Activated CD4-positive, alpha-beta T cell treated with anti-CD3 and anti-CD28 coated beads, Interleukin-10, Interleukin-2, amounts not matched to agents 100 ng/mL and 50 ng/mL, durations not matched to agents 16 hours and 8 hours (primary cell): ENCODE data around the gene TGIF1.
A peak's percentile ranks its signal among the peaks of the same experiment; 100 is the strongest.

Experiments
- DNase-seq: peaks from one replicate; pipeline ENCODE4 v3.0.0-alpha.2; 2020

Gene TGIF1

GRCh38 chr18:3440341-3440740, 9.6 kb upstream of the TGIF1 start:
- no peak for DNase-seq

GRCh38 chr18:3441290-3441689, 8.7 kb upstream of the TGIF1 start:
- no peak for DNase-seq

- DNase-seq = no peak
Observed at GRCh38 chr18:3442919-3443318, 7.1 kb upstream of the TGIF1 start.

GRCh38 chr18:3444296-3444695, 5.7 kb upstream of the TGIF1 start:
- DNase-seq = no peak

- DNase-seq = no peak
Observed at GRCh38 chr18:3444954-3445353, 5.0 kb upstream of the TGIF1 start.

- DNase-seq = peak; percentile 52
Observed at GRCh38 chr18:3447068-3447894, 2.7 kb upstream of the TGIF1 start.

GRCh38 chr18:3447895-3448837, 1.8 kb upstream of the TGIF1 start:
- DNase-seq = peak; percentile 94

GRCh38 chr18:3448838-3449511, 997 bp upstream of the TGIF1 start:
- DNase-seq = peak; percentile 93

- DNase-seq = no peak
Observed at GRCh38 chr18:3449512-3450011, 410 bp upstream of the TGIF1 start.

GRCh38 chr18:3450799-3451182, 819 bp downstream of the TGIF1 start:
- no peak for DNase-seq

- DNase-seq = peak; percentile 84
Observed at GRCh38 chr18:3451183-3451988, 1.4 kb downstream of the TGIF1 start.

- DNase-seq = peak; percentile 34
Observed at GRCh38 chr18:3451989-3452749, 2.2 kb downstream of the TGIF1 start.

GRCh38 chr18:3452750-3453539, 3.0 kb downstream of the TGIF1 start:
- DNase-seq = no peak

- peak; percentile 54 for DNase-seq
Observed at GRCh38 chr18:3453540-3454364, 3.8 kb downstream of the TGIF1 start.

- DNase-seq = peak; percentile 57
Observed at GRCh38 chr18:3454365-3455089, 4.6 kb downstream of the TGIF1 start.

- no peak for DNase-seq
Observed at GRCh38 chr18:3455090-3455635, 5.2 kb downstream of the TGIF1 start.

- DNase-seq = no peak
Observed at GRCh38 chr18:3455907-3456685, 6.1 kb downstream of the TGIF1 start.

- no peak for DNase-seq
Observed at GRCh38 chr18:3456686-3457069, 6.7 kb downstream of the TGIF1 start.
